ENCODE data around the gene CACYBP. TPM values are rescaled to one million over a fixed set of nuclear protein-coding genes. Genes with fewer than 3 reads are reported as not detected.

The CACYBP gene
- total RNA-seq, 2 experiments from 2014 or later = 343 to 473 TPM

- Histone ChIP-seq H3K4me1 (ENCODE audit: insufficient read depth, low read length, poor library complexity, severe bottlenecking) (peaks cover 34% of the 10 kb centered on the region), H3K9me3 (ENCODE audit: low read length) (peaks cover 17% of the 10 kb centered on the region; the same call in 1 of the 2 replicates), H3K4me3 (ENCODE audit: low read depth, low read length, poor library complexity, severe bottlenecking) (peak overlapping the region; percentile 95), H2AFZ (ENCODE audit: low read length) (peak overlapping the region; percentile 86; the same call in 1 of the 2 replicates), H3K4me2 (ENCODE audit: low read length) (peak overlapping the region; percentile 83), H3K9me2 (ENCODE audit: insufficient read depth, low read length) (no peaks in the 10 kb centered on the region), H4K20me1 (ENCODE audit: insufficient read depth, low read length) (peaks cover 25% of the 10 kb centered on the region), H3K36me3 (ENCODE audit: insufficient read depth, low read length) (peaks cover 65% of the 10 kb centered on the region), H3K27ac (ENCODE audit: low read depth, low read length, poor library complexity, severe bottlenecking) (peak overlapping the region; percentile 92), H3K79me2 (ENCODE audit: insufficient read depth, low read depth, low read length) (peaks cover 59% of the 10 kb centered on the region)
- TSS peak; percentile 76 for BruUV-seq (replicated peaks)
- ChIA-PET CTCF (ENCODE audit: unreplicated experiment) (no interaction called here), POLR2A (interaction anchor here (0.7 to 2.8 kb wide), 9 partner anchors 9 to 139 kb away, joined by 3 to 15 read pairs (median 5); partner anchors contain the start of gene MRPS14)
- peak; percentile 89 for DNase-seq (ENCODE audit: low spot score)
- TF ChIP-seq EZH2phosphoT487 (IDR thresholded peaks at IDR 0.05; ENCODE audit: borderline replicate concordance, low read depth, low read length) (no peak), CTCF (conservative IDR thresholded peaks at IDR 0.05; ENCODE audit: low read length) (peak; percentile 94)
- intact Hi-C loops (cut with micrococcal nuclease; ENCODE audit: unreplicated experiment) = loop anchor here (1.0 to 5.0 kb wide), 3 partner anchors 121 to 736 kb away; no protein-coding TSS in a partner anchor
These were observed 1.1 kb upstream of the CACYBP start for GRCh38 chr1:174998569-174999215.

GRCh38 chr1:174999216-174999935 lies 371 bp upstream of the CACYBP start:
- no peaks in the 10 kb centered on the region for H3K9me2 ChIP-seq (ENCODE audit: insufficient read depth, low read length)
- peaks cover 66% of the 10 kb centered on the region for H3K79me2 ChIP-seq (ENCODE audit: insufficient read depth, low read depth, low read length)
- peaks cover 41% of the 10 kb centered on the region for H3K4me1 ChIP-seq (ENCODE audit: insufficient read depth, low read length, poor library complexity, severe bottlenecking)
- peaks cover 32% of the 10 kb centered on the region for H4K20me1 ChIP-seq (ENCODE audit: insufficient read depth, low read length)
- peak overlapping the region; percentile 83 for H3K4me2 ChIP-seq (ENCODE audit: low read length)
- H3K4me3 ChIP-seq (ENCODE audit: low read depth, low read length, poor library complexity, severe bottlenecking) = peak overlapping the region; percentile 95
- no TSS peak for BruUV-seq (replicated peaks)
- intact Hi-C loops (cut with micrococcal nuclease; ENCODE audit: unreplicated experiment) = loop anchor here (1.0 to 5.0 kb wide), 3 partner anchors 122 to 737 kb away; no protein-coding TSS in a partner anchor
- ChIA-PET POLR2A (interaction anchor here (0.7 to 2.8 kb wide), 13 partner anchors 10 to 831 kb away, joined by 3 to 15 read pairs (median 4); partner anchors contain the start of gene MRPS14), CTCF (ENCODE audit: unreplicated experiment) (no interaction called here)
- H3K36me3 ChIP-seq (ENCODE audit: insufficient read depth, low read length) = peaks cover 66% of the 10 kb centered on the region
- H3K27ac ChIP-seq (ENCODE audit: low read depth, low read length, poor library complexity, severe bottlenecking) = peak overlapping the region; percentile 92
- no peak for TF ChIP-seq CTCF (conservative IDR thresholded peaks at IDR 0.05; ENCODE audit: low read length)
- TF ChIP-seq EZH2phosphoT487 (IDR thresholded peaks at IDR 0.05; ENCODE audit: borderline replicate concordance, low read depth, low read length) = no peak
- peaks cover 17% of the 10 kb centered on the region; the same call in 1 of the 2 replicates for H3K9me3 ChIP-seq (ENCODE audit: low read length)
- peak overlapping the region; percentile 86; the same call in 1 of the 2 replicates for H2AFZ ChIP-seq (ENCODE audit: low read length)
- peak; percentile 99 for DNase-seq (ENCODE audit: low spot score)

Data from OCI-LY7 (cell line).